Activated naive CD8-positive, alpha-beta T cell treated with anti-CD3 and anti-CD28 coated beads, Interleukin-2, amount 10 ng/mL, durations not matched to agents 7 days and 5 days (primary cell): Measurements from ENCODE around the gene DAG1. TPM values are rescaled to one million over a fixed set of nuclear protein-coding genes. Genes with fewer than 3 reads are reported as not detected.
A peak's percentile ranks its signal among the peaks of the same experiment; 100 is the strongest.

Source experiments
- ATAC-seq: fragments of 150-1000 bp; cut with Tn5 transposase; one replicate; pipeline ENCODE4 v1.10.0; 2021; ENCODE audit warnings: low read depth, moderate library complexity
- POLR2A ChIA-PET: fragments of 350-600 bp; sonication (Branson Sonifier 250); formaldehyde crosslinking; loops from one replicate; lab custom pipeline; 2021; ENCODE audit warnings: antibody characterized with exemption; lab: Charles Lee
- DNase-seq: peaks from one replicate; pipeline ENCODE4 v3.0.0; 2021
- H3K27ac Mint-ChIP-seq: one replicate; pipeline ENCODE4 v1.8.0; 2022; ENCODE audit warnings: mild to moderate bottlenecking, mixed read lengths
- H3K27me3 Mint-ChIP-seq: one replicate; pipeline ENCODE4 v1.8.0; 2022; ENCODE audit warnings: mild to moderate bottlenecking, moderate library complexity, mixed read lengths
- H3K36me3 Mint-ChIP-seq: one replicate; pipeline ENCODE4 v1.8.0; 2021; ENCODE audit warnings: mild to moderate bottlenecking, mixed read lengths
- H3K4me1 Mint-ChIP-seq: one replicate; pipeline ENCODE4 v1.8.0; 2021; ENCODE audit warnings: mixed read lengths
- H3K4me3 Mint-ChIP-seq: one replicate; pipeline ENCODE4 v1.8.0; 2022; ENCODE audit warnings: mild to moderate bottlenecking, moderate library complexity, mixed read lengths
- H3K9me3 Mint-ChIP-seq: one replicate; pipeline ENCODE4 v1.8.0; 2021; ENCODE audit warnings: mixed read lengths
- total RNA-seq, 2 experiments: library from RNA; stranded (reverse); gene quantifications; one replicate each; pipeline ENCODE4 v1.2.3, GENCODE V29; 2021

The DAG1 gene
- total RNA-seq, 2 experiments from 2014 or later: 14.1 to 17.5 TPM

DNA sequence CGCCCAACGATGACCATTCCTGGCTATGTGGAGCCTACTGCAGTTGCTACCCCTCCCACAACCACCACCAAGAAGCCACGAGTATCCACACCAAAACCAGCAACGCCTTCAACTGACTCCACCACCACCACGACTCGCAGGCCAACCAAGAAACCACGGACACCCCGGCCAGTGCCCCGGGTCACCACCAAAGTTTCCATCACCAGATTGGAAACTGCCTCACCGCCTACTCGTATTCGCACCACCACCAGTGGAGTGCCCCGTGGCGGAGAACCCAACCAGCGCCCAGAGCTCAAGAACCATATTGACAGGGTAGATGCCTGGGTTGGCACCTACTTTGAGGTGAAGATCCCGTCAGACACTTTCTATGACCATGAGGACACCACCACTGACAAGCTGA, 61.6 kb downstream of the DAG1 start:
- POLR2A ChIA-PET: no interaction called here
- peaks cover 16% of the 10 kb centered on the region for H3K36me3 Mint-ChIP-seq
- H3K27ac Mint-ChIP-seq: no peak overlapping the region
- H3K4me1 Mint-ChIP-seq: peaks cover 10% of the 10 kb centered on the region
- H3K4me3 Mint-ChIP-seq: no peak overlapping the region
- H3K9me3 Mint-ChIP-seq: no peaks in the 10 kb centered on the region
- DNase-seq (no peak), ATAC-seq (no peak)
- H3K27me3 Mint-ChIP-seq: no peaks in the 10 kb centered on the region

DNA sequence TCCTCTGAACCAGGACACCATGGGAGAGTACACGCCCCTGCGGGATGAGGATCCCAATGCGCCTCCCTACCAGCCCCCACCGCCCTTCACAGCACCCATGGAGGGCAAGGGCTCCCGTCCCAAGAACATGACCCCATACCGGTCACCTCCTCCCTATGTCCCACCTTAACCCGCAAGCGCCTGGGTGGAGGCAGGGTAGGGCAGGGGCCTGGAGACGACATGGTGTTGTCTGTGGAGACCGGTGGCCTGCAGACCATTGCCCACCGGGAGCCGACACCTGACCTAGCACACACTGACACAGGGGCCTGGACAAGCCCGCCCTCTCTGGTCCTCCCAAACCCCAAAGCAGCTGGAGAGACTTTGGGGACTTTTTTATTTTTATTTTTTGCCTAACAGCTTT, 63.0 kb downstream of the DAG1 start:
- Mint-ChIP-seq H3K27ac (no peak overlapping the region), H3K27me3 (no peaks in the 10 kb centered on the region), H3K4me3 (no peak overlapping the region), H3K4me1 (peaks cover 10% of the 10 kb centered on the region), H3K9me3 (no peaks in the 10 kb centered on the region), H3K36me3 (peaks cover 16% of the 10 kb centered on the region)
- POLR2A ChIA-PET: no interaction called here
- ATAC-seq (no peak), DNase-seq (no peak)

DNA sequence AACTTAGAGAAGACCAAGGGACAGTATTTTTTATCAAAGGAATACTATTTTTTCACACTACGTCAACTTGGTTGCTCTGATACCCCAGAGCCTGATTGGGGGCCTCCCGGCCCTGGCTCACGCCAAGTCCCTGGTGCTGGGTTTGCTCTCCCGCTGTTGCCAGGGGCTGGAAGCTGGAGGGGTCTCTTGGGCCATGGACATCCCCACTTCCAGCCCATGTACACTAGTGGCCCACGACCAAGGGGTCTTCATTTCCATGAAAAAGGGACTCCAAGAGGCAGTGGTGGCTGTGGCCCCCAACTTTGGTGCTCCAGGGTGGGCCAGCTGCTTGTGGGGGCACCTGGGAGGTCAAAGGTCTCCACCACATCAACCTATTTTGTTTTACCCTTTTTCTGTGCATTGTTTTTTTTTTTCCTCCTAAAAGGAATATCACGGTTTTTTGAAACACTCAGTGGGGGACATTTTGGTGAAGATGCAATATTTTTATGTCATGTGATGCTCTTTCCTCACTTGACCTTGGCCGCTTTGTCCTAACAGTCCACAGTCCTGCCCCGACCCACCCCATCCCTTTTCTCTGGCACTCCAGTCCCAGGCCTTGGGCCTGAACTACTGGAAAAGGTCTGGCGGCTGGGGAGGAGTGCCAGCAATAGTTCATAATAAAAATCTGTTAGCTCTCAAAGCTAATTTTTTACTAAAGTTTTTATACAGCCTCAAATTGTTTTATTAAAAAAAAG, 63.9 kb downstream of the DAG1 start:
- peaks cover 16% of the 10 kb centered on the region for H3K36me3 Mint-ChIP-seq
- H3K4me3 Mint-ChIP-seq: no peak overlapping the region
- no peak for ATAC-seq
- H3K4me1 Mint-ChIP-seq: peaks cover 10% of the 10 kb centered on the region
- H3K27ac Mint-ChIP-seq: no peak overlapping the region
- no peaks in the 10 kb centered on the region for H3K27me3 Mint-ChIP-seq
- POLR2A ChIA-PET: no interaction called here
- H3K9me3 Mint-ChIP-seq: no peaks in the 10 kb centered on the region
- DNase-seq: no peak

DNA sequence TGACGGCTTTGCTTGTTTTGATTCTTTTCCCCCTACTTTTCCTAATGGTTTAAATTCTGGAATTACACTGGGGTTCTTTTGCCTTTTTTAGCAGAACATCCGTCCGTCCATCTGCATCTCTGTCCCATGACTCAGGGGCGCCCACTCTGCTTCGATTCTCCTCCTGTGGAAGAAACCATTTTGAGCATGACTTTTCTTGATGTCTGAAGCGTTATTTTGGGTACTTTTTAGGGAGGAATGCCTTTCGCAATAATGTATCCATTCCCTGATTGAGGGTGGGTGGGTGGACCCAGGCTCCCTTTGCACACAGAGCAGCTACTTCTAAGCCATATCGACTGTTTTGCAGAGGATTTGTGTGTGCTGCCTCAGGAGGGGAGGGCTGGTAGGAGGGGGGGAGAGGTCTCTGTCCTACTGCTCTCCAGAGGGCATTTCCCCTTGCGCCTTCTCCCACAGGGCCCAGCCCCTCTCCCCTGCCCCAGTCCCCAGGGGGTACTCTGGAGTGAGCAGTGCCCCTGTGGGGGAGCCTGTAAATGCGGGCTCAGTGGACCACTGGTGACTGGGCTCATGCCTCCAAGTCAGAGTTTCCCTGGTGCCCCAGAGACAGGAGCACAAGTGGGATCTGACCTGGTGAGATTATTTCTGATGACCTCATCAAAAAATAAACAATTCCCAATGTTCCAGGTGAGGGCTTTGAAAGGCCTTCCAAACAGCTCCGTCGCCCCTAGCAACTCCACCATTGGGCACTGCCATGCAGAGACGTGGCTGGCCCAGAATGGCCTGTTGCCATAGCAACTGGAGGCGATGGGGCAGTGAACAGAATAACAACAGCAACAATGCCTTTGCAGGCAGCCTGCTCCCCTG, 64.7 kb downstream of the DAG1 start:
- Mint-ChIP-seq H3K4me3 (no peak overlapping the region), H3K9me3 (no peaks in the 10 kb centered on the region), H3K27ac (no peak overlapping the region), H3K27me3 (no peaks in the 10 kb centered on the region), H3K36me3 (peaks cover 15% of the 10 kb centered on the region), H3K4me1 (peaks cover 6% of the 10 kb centered on the region)
- ATAC-seq (no peak), DNase-seq (no peak)
- POLR2A ChIA-PET: no interaction called here

DNA sequence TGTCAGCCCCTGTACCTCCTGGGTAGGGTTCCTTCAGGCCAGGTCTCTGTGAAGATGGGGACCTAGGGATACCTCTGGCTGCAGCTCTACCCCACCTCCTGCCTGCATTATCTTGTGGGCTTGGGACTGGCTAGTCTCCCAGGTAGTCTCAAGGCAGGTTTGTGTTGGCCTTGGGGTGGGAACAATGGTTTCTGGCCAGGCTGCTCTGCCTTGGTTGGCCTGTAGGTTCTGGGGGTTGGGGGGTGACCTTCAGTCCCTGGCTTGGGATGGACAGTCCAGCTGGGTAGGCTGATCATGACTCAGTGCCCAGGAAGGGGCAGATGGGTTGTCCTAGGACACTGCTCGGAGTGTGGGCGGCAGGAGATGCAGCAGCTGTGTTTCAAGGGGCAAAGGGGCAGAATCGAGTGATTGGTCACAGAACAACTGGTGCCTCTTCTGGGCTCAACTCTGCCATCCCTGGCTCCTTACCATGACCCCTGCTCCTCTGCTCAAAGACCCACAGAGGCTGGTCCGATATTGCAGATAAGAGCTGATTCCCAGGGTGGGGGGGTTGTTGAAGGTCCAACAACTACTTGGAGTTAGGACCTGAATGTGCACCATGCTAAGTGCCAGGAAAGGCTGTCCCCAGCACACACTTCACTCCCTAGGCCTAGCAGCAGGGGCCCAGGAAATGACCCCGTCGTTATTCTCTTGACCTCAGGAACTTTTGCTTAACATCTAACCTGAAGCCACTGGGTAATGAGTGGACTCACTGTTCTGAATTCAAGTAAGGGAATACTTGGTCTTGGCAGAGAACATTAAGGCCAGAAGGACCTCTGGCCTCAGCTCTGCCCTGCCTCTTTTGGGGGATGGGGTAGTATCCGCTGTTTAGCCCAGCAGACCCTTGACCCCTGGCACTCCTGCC, 66.2 kb downstream of the DAG1 start:
- H3K4me3 Mint-ChIP-seq: no peak overlapping the region
- POLR2A ChIA-PET: interaction anchor here (1.5 kb wide), 1 partner anchor 124 kb away, joined by 3 read pairs; no protein-coding TSS in a partner anchor
- peaks cover 5% of the 10 kb centered on the region for H3K36me3 Mint-ChIP-seq
- H3K4me1 Mint-ChIP-seq: peaks cover 5% of the 10 kb centered on the region
- no peak for DNase-seq
- no peaks in the 10 kb centered on the region for H3K27me3 Mint-ChIP-seq
- H3K9me3 Mint-ChIP-seq: no peaks in the 10 kb centered on the region
- ATAC-seq: no peak
- H3K27ac Mint-ChIP-seq: no peak overlapping the region

DNA sequence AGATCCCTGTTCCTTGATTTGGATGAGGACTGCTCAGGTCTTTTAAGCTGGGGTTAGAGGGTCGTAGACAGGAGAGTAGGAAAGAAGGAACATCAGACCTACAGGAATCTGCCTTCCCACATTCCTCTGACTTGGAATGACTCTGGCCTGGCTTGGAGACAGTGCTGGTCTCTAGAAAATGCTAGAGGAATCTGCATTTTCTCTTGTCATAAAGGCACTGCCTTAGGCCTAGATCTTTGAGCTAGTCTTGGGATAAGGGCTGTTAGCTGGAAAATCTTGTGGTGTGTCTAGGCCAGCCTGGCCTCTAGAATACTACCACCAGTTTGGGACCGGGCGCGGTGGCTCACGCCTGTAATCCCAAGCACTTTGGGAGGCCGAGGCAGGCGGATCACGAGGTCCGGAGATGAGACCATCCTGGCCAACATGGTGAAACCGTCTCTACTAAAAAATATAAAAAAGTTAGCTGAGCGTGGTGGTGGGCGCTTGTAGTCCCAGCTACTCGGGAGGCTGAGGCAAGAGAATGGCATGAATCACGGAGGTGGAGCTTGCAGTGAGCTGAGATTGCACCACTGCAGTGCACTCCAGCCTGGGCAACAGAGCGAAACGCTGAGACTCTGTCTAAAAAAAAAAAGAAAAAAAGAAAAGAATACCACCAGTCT, 66.9 kb downstream of the DAG1 start:
- H3K9me3 Mint-ChIP-seq: no peaks in the 10 kb centered on the region
- H3K4me1 Mint-ChIP-seq: peaks cover 5% of the 10 kb centered on the region
- no peak for ATAC-seq

DNA sequence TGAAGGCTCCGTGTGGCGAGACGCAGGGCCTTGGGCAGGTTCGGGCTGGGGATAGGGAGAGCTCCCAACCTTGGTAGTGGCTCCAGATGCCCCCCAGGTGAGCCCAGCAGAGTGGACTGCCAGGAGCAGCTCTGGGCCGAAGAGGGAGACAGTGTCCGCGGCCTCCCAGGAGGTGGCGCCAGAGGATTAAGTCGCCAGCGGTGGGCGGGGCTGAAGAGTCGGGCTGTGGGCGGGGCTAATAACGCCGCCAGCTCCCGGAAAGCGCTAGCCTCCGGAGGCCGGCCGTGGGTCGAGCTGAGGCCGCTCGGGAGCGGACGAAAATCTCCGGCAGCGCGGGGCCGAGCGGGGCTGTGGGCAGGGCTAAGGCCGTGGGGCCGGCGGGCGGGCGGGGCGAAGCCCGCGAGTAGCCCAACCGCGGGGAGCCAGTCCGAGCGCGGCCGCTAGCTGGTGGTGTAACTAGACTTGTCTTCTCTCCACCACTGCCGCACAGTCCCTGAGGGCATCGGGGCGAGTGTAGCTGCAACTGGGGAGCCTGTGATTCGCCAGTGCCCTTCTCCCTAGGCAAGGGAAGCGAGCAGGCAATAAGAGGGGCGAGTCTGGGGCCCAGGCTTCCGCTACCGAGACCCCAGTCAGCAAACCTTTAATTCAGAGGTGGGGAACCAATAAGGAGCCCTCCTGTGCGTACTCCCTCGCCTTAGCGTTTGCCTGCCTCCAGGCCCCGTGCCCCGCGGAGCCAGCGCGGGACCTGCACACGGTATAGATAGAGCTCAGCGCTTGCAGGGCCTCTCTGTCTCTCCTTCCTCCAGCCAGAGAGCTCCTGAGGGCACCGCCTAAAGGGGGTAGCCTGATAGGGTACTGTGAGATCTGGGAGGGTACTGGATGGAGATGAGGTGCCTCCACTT, 69.8 kb downstream of the DAG1 start:
- Mint-ChIP-seq H3K4me1 (peaks cover 5% of the 10 kb centered on the region), H3K9me3 (no peaks in the 10 kb centered on the region), H3K27ac (no peak overlapping the region), H3K36me3 (no peaks in the 10 kb centered on the region), H3K27me3 (peaks cover 24% of the 10 kb centered on the region), H3K4me3 (peak overlapping the region; percentile 79)
- peak; percentile 85 for ATAC-seq
- POLR2A ChIA-PET: interaction anchor here (0.5 to 3.1 kb wide), 17 partner anchors 10 to 400 kb away, joined by 3 to 46 read pairs (median 4); partner anchors contain the start of genes AMIGO3, BSN, DAG1 and RBM6
- DNase-seq: peak; percentile 97

More for the DNA sequence above, 66.9 kb downstream of the DAG1 start:
- Mint-ChIP-seq H3K27ac (no peak overlapping the region), H3K27me3 (peaks cover 4% of the 10 kb centered on the region), H3K36me3 (no peaks in the 10 kb centered on the region), H3K4me3 (no peak overlapping the region)
- DNase-seq: no peak
- POLR2A ChIA-PET: interaction anchor here (1.5 kb wide), 1 partner anchor 123 kb away, joined by 3 read pairs; no protein-coding TSS in a partner anchor

DNA sequence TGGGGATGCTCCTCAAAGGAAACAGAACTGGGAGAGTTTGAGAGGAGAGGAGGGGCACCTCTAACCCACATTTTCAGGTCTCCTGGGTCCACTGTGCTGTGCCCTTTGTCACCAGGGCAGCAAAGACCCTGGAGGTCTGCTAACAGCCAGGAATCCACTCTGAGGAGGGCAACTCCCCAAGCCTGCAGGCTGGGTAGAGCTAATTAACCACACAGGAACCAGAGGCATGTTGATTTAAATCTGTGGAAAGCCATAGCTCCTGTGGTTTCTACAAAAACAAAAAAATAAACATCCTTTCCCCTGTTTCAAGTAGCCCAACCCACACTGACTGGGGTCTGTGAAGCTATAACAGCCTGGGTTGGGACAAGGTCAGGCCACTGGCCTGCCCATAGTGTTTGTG, 82.0 kb downstream of the DAG1 start:
- Mint-ChIP-seq H3K36me3 (no peaks in the 10 kb centered on the region), H3K27me3 (peaks cover 29% of the 10 kb centered on the region), H3K9me3 (no peaks in the 10 kb centered on the region), H3K4me3 (peak overlapping the region; percentile 30), H3K4me1 (peaks cover 17% of the 10 kb centered on the region), H3K27ac (no peak overlapping the region)
- POLR2A ChIA-PET: interaction anchor here (1.2 kb wide), 1 partner anchor 119 kb away, joined by 3 read pairs; no protein-coding TSS in a partner anchor
- DNase-seq: no peak
- no peak for ATAC-seq

DNA sequence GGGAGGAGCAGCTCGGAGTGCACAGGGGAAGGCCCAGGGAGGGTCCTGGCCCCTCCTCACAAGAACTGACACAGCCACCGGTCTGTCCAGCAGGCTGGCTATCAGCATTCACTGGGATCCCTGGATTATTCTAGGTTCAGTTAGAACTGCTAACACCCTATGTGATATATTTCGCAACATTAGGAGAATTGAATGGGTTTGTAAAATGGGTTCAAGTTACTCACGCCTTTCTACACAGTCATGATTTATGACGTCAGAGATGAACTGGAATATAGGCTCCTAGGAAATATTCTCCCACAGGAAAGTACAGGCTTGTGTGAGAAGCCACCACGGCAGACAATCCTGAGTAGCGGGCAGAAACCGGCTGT, 83.2 kb downstream of the DAG1 start:
- no peak for ATAC-seq
- peaks cover 28% of the 10 kb centered on the region for H3K27me3 Mint-ChIP-seq
- DNase-seq: no peak
- H3K4me1 Mint-ChIP-seq: peaks cover 17% of the 10 kb centered on the region
- H3K4me3 Mint-ChIP-seq: peak overlapping the region; percentile 88
- POLR2A ChIA-PET: interaction anchor here (1.6 kb wide), 1 partner anchor 13 kb away, joined by 10 read pairs; no protein-coding TSS in a partner anchor
- H3K36me3 Mint-ChIP-seq: no peaks in the 10 kb centered on the region
- H3K27ac Mint-ChIP-seq: no peak overlapping the region
- H3K9me3 Mint-ChIP-seq: no peaks in the 10 kb centered on the region

DNA sequence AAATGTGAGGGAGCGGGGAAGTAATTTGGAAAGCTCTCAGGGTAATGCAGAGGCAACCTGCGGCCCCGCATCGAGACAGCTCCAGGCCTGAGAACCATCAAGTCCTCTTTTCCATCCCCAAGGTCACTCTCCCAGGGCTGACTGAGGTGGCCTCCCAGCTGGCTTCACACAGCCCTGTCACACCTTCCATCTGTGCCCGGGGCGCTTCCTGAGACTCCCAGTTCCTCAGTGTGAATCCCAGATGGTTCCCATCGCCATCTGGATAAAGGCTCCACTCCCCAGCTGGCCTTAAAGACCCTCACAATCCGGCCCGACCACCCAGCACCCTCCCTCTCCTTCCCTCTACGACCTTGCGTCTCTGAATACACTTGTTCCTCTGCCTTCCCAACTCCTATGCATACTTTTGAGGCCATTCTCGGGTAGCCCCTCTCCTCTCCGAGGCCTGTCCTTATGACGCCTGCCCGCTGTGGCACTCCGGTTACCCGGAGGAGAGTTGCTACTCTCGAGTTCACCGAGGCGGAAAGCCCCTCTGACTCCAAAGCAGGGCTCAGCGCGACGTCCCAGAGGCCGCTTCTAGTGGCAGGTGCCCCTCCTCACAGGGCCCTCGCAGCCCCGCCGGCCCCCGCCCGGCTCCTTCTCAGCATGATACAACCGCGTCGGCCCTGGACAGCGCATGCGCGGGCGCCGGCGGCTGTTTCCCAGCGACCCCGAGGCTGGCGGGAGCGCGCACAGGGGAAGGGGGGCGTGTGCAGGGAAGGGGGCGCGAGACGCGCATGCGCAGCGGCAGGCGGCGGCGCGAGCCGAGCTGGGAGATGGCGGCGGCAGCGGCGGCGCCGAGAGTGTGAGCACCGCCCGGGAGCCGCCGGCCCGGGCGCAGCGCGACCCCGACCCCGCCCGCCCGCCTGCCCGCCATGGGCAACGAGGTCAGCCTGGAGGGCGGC, 83.9 kb downstream of the DAG1 start, which contains the start of gene BSN:
TSS of gene BSN (plus strand) at position 786 of the 941 bp plus-strand sequence. CDS start at position 912, 126 bp downstream.
- Mint-ChIP-seq H3K4me1 (peaks cover 17% of the 10 kb centered on the region), H3K27ac (peak within 1 kb of the TSS; percentile 51), H3K9me3 (no peaks in the 10 kb centered on the region), H3K27me3 (peaks cover 33% of the 10 kb centered on the region), H3K36me3 (no peaks in the 10 kb centered on the region), H3K4me3 (peak within 1 kb of the TSS; percentile 88)
- ATAC-seq: peak; percentile 84
- peak; percentile 96 for DNase-seq
- POLR2A ChIA-PET: interaction anchor here (1.6 kb wide), 1 partner anchor 14 kb away, joined by 10 read pairs; no protein-coding TSS in a partner anchor
